Forelimb muscle (tissue), 1 donor: ENCODE data around the gene ST8SIA2. TPM values are rescaled to one million over a fixed set of nuclear protein-coding genes. Genes with fewer than 3 reads are reported as not detected.

Source experiments
- DNase-seq: peaks from one replicate; pipeline ENCODE4 v3.0.0-alpha.2; 2013; ENCODE audit warnings: low read depth
- polyA plus RNA-seq: library from polyadenylated mRNA; unstranded; fragments of 120-200 nt; gene quantifications from one replicate; pipeline ENCODE4 v1.2.1, GENCODE V29; 2013; ENCODE audit not compliant: insufficient read length

ST8SIA2 gene
- polyA plus RNA-seq, 1 donor: 15.6 TPM

DNA sequence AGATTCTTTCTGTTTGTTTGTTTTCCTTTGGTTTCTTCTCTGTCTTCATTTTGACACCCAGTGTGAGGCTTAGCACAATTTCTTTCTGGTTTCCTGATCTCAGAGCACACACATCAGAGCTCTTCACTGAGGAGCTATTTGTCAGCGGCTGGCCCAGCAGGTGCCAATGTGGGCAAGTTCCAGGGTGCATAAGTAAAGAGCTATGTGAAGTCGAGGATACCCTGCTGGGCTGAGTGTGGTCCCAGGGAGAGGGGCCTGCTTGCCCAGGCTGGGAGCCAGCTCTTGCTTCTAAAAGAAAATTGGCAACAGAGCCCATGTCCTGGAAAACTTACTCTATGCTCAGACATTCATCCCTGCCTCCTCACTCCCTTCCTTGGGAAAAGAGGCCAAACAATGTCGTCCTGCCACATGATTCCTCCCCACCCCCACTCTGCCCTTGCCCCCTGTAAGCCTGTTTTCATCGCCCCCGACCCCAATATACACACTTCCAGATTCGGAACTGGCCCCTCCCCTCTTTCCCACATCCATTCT lies 101.2 kb downstream of the ST8SIA2 start:
- DNase-seq: no peak

DNA sequence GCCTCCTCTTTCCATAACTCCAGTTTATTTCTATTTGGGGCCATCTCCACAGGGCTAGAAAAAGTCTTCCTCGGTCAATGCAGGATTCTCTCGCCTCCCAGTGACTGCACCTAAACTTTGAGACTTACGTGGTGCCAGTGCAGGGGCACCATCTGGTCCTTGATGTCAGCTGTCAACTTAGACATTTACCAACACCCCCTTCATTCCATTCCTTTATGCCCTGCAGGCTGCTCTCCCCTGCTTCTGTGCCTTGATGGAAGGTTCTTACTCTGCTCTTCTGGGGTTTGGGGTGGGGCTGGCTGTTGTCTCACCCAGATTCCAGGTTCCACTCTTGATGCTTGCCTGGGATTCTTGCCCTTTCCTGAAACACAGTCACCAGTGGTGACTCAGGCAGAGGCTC lies 101.8 kb downstream of the ST8SIA2 start:
- no peak for DNase-seq

DNA sequence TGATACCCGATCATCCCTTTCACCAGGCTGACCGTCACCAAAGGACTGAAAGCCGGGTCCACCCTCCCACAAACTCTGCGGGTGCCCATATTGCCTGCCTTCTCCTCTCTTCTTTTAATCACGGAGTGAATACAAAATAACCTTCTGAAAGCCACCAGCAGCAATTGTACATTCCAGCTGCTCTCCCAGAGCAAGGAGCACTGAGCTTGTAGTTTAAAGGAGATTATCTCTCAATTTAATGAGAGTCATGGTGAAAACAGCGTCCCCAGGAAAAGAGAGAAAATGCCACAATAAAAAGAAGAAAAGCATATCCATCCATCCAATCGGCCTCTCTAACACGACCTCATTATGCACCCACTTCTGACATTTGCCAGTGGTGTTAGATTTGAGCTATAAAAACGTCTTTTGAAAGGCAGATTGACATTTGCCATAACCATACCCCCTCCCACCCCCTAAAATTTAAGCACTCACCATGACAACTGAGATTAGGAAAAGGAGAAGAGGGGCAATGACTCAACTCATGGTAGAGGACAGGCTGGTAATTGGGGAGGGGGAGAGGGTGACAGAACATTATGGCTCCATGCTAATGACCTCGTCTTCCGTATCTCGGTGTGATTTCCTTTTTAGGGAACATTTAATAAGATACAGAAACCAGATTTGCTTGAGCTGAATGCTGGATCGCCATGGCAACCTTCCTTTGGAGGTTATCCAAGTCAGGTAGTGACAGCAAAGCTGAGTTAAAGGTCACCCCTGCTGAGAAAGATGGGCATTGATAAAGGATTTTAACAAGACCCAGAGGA lies 106.2 kb downstream of the ST8SIA2 start:
- no peak for DNase-seq

DNA sequence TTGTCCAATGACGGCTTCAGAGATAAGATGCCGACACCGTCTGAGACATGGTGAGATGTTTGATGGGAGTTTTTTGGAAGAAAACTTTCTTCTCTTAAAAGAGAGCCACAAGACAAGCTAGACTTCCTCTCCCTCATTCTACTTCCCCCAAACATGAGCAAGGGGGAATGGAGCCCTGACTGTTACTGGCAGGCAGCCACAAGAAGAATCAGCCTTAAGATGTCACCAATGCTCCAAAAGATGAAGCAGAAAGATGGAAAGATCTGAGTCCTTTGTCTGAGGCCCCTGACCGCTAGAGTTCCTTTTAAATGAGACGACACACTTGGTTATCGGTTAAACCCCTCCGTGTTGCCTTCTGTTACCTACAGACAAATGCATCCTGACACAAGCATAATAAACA lies 108.7 kb downstream of the ST8SIA2 start:
- no peak for DNase-seq

DNA sequence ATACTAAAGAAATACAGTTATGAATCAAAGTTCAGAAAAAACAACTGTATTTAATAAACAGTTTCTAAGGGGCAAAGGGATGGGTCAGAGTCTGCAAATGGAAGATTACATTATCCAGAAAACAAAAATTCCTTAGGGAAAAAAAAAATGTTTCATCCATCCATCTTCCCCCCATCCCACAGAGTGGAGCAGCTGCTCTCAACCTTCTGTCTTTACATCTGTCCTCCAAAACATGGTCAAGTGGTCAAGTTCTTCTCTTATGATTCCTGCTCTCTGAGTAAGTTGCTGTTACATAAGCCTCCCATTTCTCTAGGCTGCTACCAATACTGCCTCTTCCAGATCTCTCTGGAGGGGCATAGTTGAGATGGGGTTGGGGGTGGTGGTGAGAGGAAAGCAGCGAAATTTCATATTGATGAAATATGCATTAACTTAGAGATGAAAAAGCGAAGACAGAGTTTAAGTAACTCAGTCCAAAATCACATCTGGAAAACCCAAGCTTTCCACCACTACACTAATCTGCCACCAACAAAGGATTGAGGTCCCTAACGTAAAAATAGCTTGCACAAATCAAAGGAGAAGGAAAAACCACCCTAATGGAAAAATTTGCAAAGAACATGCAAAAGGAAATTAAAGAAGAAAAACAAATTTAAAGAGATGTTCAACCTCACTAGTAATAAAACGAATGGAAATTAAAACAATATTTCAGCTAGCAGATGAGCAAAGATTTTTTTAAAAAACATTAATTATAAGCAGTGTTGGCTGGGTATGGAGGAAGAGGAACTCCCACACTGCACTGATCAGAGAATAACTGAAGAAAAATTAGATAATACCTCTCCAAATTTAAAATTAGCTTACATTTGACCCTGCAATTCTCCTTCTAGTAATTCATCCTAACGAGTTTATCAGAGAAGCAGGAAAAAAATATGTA lies 109.5 kb downstream of the ST8SIA2 start:
- no peak for DNase-seq

DNA sequence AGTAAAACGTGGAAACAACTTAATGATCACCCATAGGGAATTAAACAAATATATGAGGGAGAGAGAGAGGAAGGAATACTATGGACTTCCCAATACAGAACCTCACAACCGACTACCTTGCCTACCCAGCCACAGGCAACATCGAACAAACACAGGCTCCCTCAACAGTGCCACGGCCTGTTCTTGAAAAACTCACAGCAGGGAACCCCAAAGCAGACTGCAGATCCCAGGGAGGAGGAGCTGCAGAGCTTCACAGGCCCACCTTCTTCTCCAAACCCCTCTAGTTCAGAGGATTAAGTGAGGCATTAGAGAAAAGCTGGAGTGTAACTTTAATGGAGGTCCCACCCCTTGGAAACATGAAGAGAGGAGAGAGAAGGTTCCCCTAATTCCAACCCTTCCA lies 110.2 kb downstream of the ST8SIA2 start:
- no peak for DNase-seq

DNA sequence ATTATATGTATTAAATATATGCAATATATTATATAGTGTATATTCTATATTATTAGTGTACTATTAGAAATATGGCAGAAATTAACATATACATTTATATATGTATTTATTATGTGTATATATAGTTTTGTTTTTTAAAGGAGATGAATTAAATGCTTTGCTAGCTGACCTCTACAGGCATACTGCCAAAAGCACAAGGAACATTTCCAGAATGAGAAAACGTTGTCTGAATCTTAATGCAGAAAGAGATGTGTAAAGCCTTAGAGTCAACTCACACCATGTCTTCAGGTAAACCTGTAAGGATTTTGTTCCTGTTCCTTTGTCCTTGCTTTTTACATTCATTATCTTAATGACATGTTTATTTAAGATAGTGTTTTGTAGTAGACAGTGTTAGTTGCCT lies 111.9 kb downstream of the ST8SIA2 start:
- no peak for DNase-seq

DNA sequence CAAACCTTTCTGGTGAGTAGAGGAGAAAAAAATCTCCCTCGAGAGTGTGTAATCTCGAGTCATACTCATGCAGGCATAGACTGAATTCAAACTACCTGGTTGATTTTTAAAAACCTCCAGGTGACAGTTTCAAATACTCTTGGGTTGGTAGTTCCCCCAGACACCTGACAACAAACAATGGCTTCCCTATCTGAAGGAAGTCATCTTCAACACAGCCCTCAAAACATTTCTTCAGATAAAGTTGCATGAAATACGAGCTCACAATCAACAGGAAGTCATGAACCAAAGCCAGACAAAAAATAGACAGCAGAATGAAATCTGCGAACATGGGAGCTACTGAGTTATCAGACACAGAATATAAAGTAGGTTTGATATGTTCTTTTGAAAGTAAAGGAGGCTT lies 112.8 kb downstream of the ST8SIA2 start:
- DNase-seq: no peak

DNA sequence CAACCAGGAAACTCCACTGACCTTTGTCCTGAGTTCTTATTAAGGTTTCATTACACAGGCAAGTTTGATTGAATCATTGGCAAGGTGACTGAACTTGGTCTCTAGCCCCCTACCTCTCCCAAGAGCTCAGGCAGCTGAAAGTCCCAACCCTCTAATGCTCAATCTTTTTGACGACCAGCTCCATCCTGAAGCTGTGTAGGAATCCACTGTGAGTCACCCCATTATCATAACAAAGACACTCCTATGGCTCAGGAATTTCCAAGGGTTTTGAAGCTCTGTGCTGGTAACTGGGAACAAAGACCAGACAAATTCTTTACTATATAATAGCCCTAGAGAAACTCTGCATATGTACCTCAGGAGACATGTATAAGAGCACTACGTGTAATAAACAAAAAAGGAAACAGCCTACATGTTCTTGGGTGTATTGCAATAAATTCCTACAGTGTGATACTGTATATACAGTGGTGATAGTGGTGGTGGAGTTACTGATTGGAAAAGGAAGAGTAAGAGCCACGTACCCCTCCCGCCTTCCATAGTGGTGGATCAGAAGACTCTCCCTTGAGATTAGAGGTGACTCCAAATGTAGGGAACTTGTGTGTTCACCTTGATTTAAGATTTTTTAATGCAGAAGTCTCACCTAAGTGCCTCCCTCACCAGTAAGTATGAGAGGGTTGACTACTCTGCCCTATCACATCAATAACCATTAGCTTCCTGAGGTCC lies 116.6 kb downstream of the ST8SIA2 start:
- no peak for DNase-seq
